NB4 (cell line): Measurements from ENCODE around the gene CDHR5.

Experiments used
- DNase-seq: peaks from one replicate; pipeline ENCODE4 v3.0.0; 2010; ENCODE audit warnings: low read depth
- H3K4me3 ChIP-seq: one replicate; pipeline ENCODE4 v1.5.1; 2011; ENCODE audit warnings: mild to moderate bottlenecking, low read depth, low read length, moderate library complexity
- CTCF ChIP-seq: IDR thresholded peaks from one replicate; pipeline ENCODE4 v1.5.1; 2012; ENCODE audit warnings: low read depth, low read length
- MYC ChIP-seq: IDR thresholded peaks from 2 replicates; pipeline ENCODE4 v1.6.1; 2011; ENCODE audit warnings: low read depth, low read length
- POLR2A ChIP-seq: IDR thresholded peaks from 2 replicates; pipeline ENCODE4 v1.6.1; 2011; ENCODE audit warnings: mild to moderate bottlenecking; ENCODE audit not compliant: insufficient read length; ENCODE audit errors: extremely low read depth
- TF ChIP-seq, protein P1 (sequence below): IDR thresholded peaks from 2 replicates; pipeline ENCODE4 v1.6.1; 2011; ENCODE audit warnings: low read depth, low read length

Gene CDHR5

DNA sequence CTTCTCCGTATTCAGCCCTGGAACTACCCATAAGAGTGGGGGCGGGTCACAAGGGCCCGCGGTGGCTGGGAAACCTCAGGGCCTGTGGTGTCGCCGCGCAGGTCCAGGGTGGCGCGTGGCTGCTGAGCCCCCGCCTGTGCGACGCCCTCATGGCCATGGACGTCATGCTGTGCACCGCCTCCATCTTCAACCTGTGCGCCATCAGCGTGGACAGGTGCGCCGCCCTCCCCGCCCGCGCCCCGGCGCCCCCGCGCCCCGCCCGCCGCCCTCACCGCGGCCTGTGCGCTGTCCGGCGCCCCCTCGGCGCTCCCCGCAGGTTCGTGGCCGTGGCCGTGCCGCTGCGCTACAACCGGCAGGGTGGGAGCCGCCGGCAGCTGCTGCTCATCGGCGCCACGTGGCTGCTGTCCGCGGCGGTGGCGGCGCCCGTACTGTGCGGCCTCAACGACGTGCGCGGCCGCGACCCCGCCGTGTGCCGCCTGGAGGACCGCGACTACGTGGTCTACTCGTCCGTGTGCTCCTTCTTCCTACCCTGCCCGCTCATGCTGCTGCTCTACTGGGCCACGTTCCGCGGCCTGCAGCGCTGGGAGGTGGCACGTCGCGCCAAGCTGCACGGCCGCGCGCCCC, 14.7 kb upstream of the CDHR5 start:
- TF ChIP-seq POLR2A (no peak), MYC (no peak), CTCF (no peak)
- TF ChIP-seq, protein P1, sequence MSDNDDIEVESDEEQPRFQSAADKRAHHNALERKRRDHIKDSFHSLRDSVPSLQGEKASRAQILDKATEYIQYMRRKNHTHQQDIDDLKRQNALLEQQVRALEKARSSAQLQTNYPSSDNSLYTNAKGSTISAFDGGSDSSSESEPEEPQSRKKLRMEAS, result no peak
- no peak for DNase-seq
- no peak overlapping the region for H3K4me3 ChIP-seq

- DNase-seq, result no peak
- TF ChIP-seq POLR2A, result no peak
- TF ChIP-seq CTCF, result no peak
- TF ChIP-seq, protein P1, result no peak
- TF ChIP-seq MYC, result no peak
- no peak overlapping the region for H3K4me3 ChIP-seq
These were observed 14.0 kb upstream of the CDHR5 start for GRCh38 chr11:638631-639331.

- TF ChIP-seq, protein P1, result no peak
- TF ChIP-seq POLR2A (no peak), CTCF (no peak), MYC (no peak)
These were observed 13.1 kb upstream of the CDHR5 start for GRCh38 chr11:637593-638521.

GRCh38 chr11:637333-637592, 12.5 kb upstream of the CDHR5 start:
- TF ChIP-seq POLR2A, result no peak
- no peak for TF ChIP-seq MYC
- no peak for TF ChIP-seq CTCF
- TF ChIP-seq, protein P1, result no peak
- no peak for DNase-seq
- no peak overlapping the region for H3K4me3 ChIP-seq

More at GRCh38 chr11:637593-638521, 13.1 kb upstream of the CDHR5 start:
- DNase-seq, result no peak
- H3K4me3 ChIP-seq, result no peak overlapping the region

DNA sequence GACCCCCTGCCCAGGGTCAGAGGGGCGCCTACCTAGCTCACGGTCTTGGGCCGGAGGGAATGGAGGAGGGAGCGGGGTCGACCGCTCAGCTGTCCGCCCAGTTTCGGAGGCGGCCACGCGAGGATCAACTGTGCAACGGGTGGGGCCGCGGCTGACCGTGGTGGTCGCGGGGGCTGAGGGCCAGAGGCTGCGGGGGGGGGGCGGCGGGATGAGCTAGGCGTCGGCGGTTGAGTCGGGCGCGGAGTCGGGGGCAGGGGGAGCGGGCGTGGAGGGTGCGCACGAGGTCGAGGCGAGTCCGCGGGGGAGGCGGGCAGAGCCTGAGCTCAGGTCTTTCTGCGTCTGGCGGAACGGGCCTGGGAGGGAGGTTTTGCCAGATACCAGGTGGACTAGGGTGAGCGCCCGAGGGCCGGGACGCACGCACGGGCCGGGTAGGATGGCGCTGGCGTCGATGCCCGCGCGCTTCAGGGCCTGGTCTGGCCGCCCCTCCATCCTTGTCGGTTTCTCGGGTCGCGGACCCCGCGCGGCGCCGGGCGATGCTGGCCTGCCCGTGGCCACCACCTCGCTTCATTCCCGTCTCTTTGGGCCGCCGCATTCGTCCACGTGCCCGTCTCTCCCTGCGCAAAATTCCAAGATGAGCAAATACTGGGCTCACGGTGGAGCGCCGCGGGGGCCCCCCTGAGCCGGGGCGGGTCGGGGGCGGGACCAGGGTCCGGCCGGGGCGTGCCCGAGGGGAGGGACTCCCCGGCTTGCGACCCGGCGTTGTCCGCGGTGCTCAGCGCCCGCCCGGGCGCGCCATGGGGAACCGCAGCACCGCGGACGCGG, 12.0 kb upstream of the CDHR5 start, which contains the start of gene DRD4:
DRD4 (plus strand) TSS at position 759 of the 822 bp plus-strand sequence; CDS start at position 795, 36 bp downstream.
- no peak for DNase-seq
- TF ChIP-seq CTCF (no peak), MYC (no peak), POLR2A (no peak)
- TF ChIP-seq, protein P1, result no peak
- no peak within 1 kb of the TSS for H3K4me3 ChIP-seq
